Endothelial cell of umbilical vein (primary cell): Measurements from ENCODE around the gene ERFL. TPM values are rescaled to one million over a fixed set of nuclear protein-coding genes. Genes with fewer than 3 reads are reported as not detected.

Experiments used
- BruUV-seq: library from RNA; stranded (reverse); fragments of 400-500 nt; replicated peaks from 2 replicates; lab custom pipeline; 2021; lab: Mats Ljungman, UMichigan
- CTCF ChIA-PET: fragments of 300-600, 350-600 bp; sonication (Branson Sonifier 250); formaldehyde crosslinking; loops from one replicate; lab custom pipeline; 2021; ENCODE audit warnings: antibody characterized with exemption, inconsistent platforms; lab: Charles Lee
- POLR2A ChIA-PET: fragments of 300-600, 350-600 bp; sonication (Branson Sonifier 250); formaldehyde crosslinking; loops from one replicate; lab custom pipeline; 2021; ENCODE audit warnings: antibody characterized with exemption, inconsistent platforms; lab: Charles Lee
- DNase-seq: peaks from one replicate; pipeline ENCODE4 v3.0.0-alpha.2; 2011; ENCODE audit warnings: low read depth, low spot score
- FAIRE-seq: peaks from 2 replicates; lab custom pipeline; 2011; peaks lifted over from hg19 to GRCh38; lab: Jason Lieb, UNC
- H2AFZ ChIP-seq: 2 replicates; pipeline ENCODE4 v1.6.0; 2012; ENCODE audit warnings: low read depth, low read length, control low read depth, inconsistent platforms
- H3K27ac ChIP-seq: 2 replicates; pipeline ENCODE4 v1.5.1; 2011; ENCODE audit warnings: low read depth, mild to moderate bottlenecking, control low read depth, low read length, moderate library complexity; ENCODE audit not compliant: insufficient read depth
- H3K27me3 ChIP-seq, 2 experiments: 2 replicates each; pipeline versions ENCODE4 v1.6.0 to v1.6.1; 2011; ENCODE audit warnings: low read length in 2 of 2, mixed read lengths in 1 of 2; ENCODE audit not compliant: control insufficient read depth in 2 of 2, insufficient read depth in 2 of 2
- H3K36me3 ChIP-seq, 2 experiments: 2 replicates in 1 of 2; 3 replicates in 1 of 2; pipeline ENCODE4 v1.5.1; 2011; ENCODE audit warnings: low read length in 2 of 2, mild to moderate bottlenecking in 1 of 2, moderate library complexity in 1 of 2; ENCODE audit not compliant: control insufficient read depth in 2 of 2, insufficient read depth in 2 of 2; ENCODE audit errors: extremely low read depth in 1 of 2
- H3K4me1 ChIP-seq: 3 replicates; pipeline ENCODE4 v1.5.1; 2011; ENCODE audit warnings: mild to moderate bottlenecking, low read length; ENCODE audit not compliant: control insufficient read depth, insufficient read depth; ENCODE audit errors: extremely low read depth
- H3K4me2 ChIP-seq: 2 replicates; pipeline ENCODE4 v1.6.1; 2011; ENCODE audit warnings: low read length, control low read depth, mixed read lengths; ENCODE audit not compliant: insufficient read depth
- H3K4me3 ChIP-seq, 3 experiments: fragments of 200-600 bp in 1 of 3; sonication (generic), shearing (Covaris generic) in 1 of 3; replicated peaks in 1 of 3; 2 replicates each; pipeline ENCODE4 v1.5.1; 2011 to 2016; ENCODE audit warnings: control low read depth in 3 of 3, low read length in 3 of 3, mild to moderate bottlenecking in 2 of 3, inconsistent platforms in 1 of 3, low read depth in 1 of 3, moderate library complexity in 1 of 3; ENCODE audit not compliant: insufficient read depth in 1 of 3
- H3K79me2 ChIP-seq: 2 replicates; pipeline ENCODE4 v1.6.0; 2012; ENCODE audit warnings: low read length, inconsistent platforms; ENCODE audit not compliant: control insufficient read depth, insufficient read depth
- H3K9ac ChIP-seq: replicated peaks from 2 replicates; pipeline ENCODE3; 2011; ENCODE audit warnings: low read length, control low read depth; ENCODE audit not compliant: insufficient read depth; ENCODE audit errors: extremely low read depth
- H3K9me1 ChIP-seq: replicated peaks from 3 replicates; pipeline ENCODE4 v1.6.0; 2011; ENCODE audit warnings: mild to moderate bottlenecking, low read length; ENCODE audit not compliant: control insufficient read depth, insufficient read depth; ENCODE audit errors: extremely low read depth
- H3K9me3 ChIP-seq: replicated peaks from 2 replicates; pipeline ENCODE4 v1.5.1; 2012; ENCODE audit warnings: low read length, inconsistent platforms; ENCODE audit not compliant: control insufficient read depth, insufficient read depth
- H4K20me1 ChIP-seq: replicated peaks from 2 replicates; pipeline ENCODE3; 2011; ENCODE audit warnings: mild to moderate bottlenecking, low read length; ENCODE audit not compliant: control insufficient read depth, insufficient read depth; ENCODE audit errors: extremely low read depth
- EZH2 ChIP-seq: IDR thresholded peaks from 2 replicates; pipeline ENCODE4 v1.6.1; 2012; ENCODE audit warnings: borderline replicate concordance, low read depth, mild to moderate bottlenecking, moderate library complexity, low read length, inconsistent platforms; ENCODE audit not compliant: severe bottlenecking
- FOS ChIP-seq: IDR thresholded peaks from 2 replicates; pipeline ENCODE4 v1.6.1; 2011; ENCODE audit warnings: mild to moderate bottlenecking, low read length, moderate library complexity, borderline replicate concordance; ENCODE audit not compliant: insufficient read depth
- GATA2 ChIP-seq: IDR thresholded peaks from 2 replicates; pipeline ENCODE4 v1.7.0; 2011; ENCODE audit warnings: low read depth, mild to moderate bottlenecking, moderate library complexity, mixed read lengths, low read length; ENCODE audit not compliant: insufficient read length, insufficient read depth
- JUN ChIP-seq: IDR thresholded peaks from 2 replicates; pipeline ENCODE4 v1.6.1; 2011; ENCODE audit warnings: borderline replicate concordance, low read depth; ENCODE audit not compliant: insufficient read length, insufficient read depth
- MYC ChIP-seq: IDR thresholded peaks from one replicate; pipeline ENCODE4 v1.6.1; 2011; ENCODE audit warnings: mild to moderate bottlenecking, low read depth, low read length
- POLR2A ChIP-seq: IDR thresholded peaks from 2 replicates; pipeline ENCODE4 v1.6.1; 2012; ENCODE audit warnings: low read depth, mild to moderate bottlenecking, control low read depth, low read length
- POLR2AphosphoS5 ChIP-seq: IDR thresholded peaks from 2 replicates; pipeline ENCODE4 v1.6.1; 2012; ENCODE audit warnings: low read depth, mild to moderate bottlenecking, control low read depth, low read length, moderate library complexity; ENCODE audit not compliant: insufficient read depth
- dilution Hi-C: fragments of 300-500 bp; cut with MboI; formaldehyde crosslinking; loops from one replicate; pipeline ENCODE4 v1.15.0; 2019; ENCODE audit warnings: low sequenced_read_pairs; ENCODE audit not compliant: extremely low pct_ligation_motif_present
- intact Hi-C: fragments of 100-400 bp; cut with micrococcal nuclease; formaldehyde crosslinking; loops from one replicate; pipeline ENCODE4 v1.10.0; 2022
- polyA plus RNA-seq, 4 experiments: library from polyadenylated mRNA; depleted of rRNA in 3 of 4; stranded (reverse) in 3 of 4; unstranded in 1 of 4; fragments of >200 nt; gene quantifications; 2 replicates each; pipeline versions ENCODE4 v1.2.1 to v1.2.3, GENCODE V29; 2011 to 2012; ENCODE audit warnings: missing spikeins in 1 of 4
- total RNA-seq: library from RNA; stranded (reverse); gene quantifications from 2 replicates; pipeline ENCODE4 v1.2.3, GENCODE V29; 2021
- TF ChIP-seq, protein P1 (sequence below): IDR thresholded peaks from 2 replicates; pipeline ENCODE4 v1.6.1; 2011; ENCODE audit not compliant: insufficient read depth, insufficient read length
- TF ChIP-seq, protein P2 (sequence below), 2 donors: IDR thresholded peaks; 1 replicate in 1 of 2; 2 replicates in 1 of 2; pipeline ENCODE4 v1.5.1; 2011; ENCODE audit warnings: low read length in 2 of 2, mild to moderate bottlenecking in 2 of 2, moderate library complexity in 2 of 2, control low read depth in 1 of 2, inconsistent platforms in 1 of 2, low read depth in 1 of 2; ENCODE audit not compliant: insufficient read depth in 1 of 2; ENCODE audit errors: extremely low read depth in 1 of 2

Gene ERFL
- total and polyA plus RNA-seq, 2 donors (not counting 3 experiments of a cell fraction or from before 2014, with no cell fraction given), result not detected

DNA sequence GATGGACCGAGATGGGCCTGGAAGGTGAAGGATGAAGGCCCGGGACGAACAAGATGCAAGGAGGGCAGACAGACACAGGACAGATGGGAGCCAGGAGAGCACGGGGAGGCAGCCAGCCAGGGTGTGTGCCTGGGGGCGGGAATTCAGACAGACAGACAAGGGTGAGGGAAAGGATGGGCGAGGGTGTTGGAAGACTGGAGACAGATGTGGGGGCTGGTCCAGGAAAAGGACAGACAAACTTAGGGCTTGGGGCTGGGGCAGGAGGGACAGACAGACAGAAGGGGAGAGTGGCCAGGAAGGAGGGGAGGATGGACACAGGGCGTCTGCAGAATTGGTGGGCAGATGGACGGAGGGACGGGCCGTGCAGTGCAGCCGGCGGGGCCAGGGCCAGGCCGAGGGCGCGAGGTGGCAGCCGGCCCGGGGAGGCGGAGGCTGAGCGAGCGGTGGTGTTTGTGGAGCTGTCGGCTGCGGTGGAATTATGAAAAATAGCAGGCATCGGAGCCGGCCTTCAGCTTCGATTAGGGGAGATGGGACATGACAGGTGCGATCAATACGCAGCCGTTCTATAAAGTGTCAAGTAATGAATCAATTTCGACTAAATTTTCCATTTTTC is 4.6 kb upstream of the ERFL start:
- Histone ChIP-seq H3K27me3 (peaks cover 72% of the 10 kb centered on the region in 2 experiments), H3K79me2 (no peaks in the 10 kb centered on the region), H3K9me1 (no peaks in the 10 kb centered on the region), H3K27ac (no peak overlapping the region), H4K20me1 (no peaks in the 10 kb centered on the region), H3K36me3 (no peaks in the 10 kb centered on the region), H3K4me3 (no peak overlapping the region), H3K4me1 (no peaks in the 10 kb centered on the region), H3K4me2 (no peak overlapping the region), H3K9ac (no peak overlapping the region), H2AFZ (no peak overlapping the region), H3K9me3 (no peaks in the 10 kb centered on the region)
- ChIA-PET CTCF (interaction anchor here (0.9 to 3.3 kb wide), 2 partner anchors 11 to 60 kb away, joined by 3 to 20 read pairs; no protein-coding TSS in a partner anchor), POLR2A (no interaction called here)
- DNase-seq (no peak), FAIRE-seq (no peak)
- peak; percentile 82 for TF ChIP-seq EZH2
- TF ChIP-seq MYC, result no peak
- dilution Hi-C loops (no loop called here), intact Hi-C loops (no loop called here)
- BruUV-seq, result no TSS peak

DNA sequence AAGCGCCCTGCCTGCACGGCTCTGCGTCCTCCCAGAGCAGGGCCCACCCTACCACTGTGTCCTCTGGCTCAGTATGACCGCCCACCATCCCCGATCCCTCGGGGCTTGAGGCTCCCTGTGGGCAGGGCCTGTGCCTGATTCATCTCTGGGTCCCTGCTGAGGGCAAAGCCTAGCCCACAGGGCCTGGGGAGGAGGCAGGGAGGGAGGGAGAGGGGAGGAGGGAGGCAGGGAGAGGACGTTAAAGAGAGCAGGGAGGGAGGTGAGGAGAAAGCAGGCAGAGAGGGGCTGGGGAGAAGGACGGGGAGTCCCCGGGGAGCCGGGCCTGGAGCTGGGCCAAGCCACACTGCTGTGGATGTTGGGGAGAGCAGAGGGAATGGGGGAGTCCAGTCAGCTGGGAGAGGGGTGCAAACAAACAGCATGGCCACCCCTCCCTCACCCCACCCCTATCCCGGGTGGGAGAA is 4.0 kb upstream of the ERFL start:
- Histone ChIP-seq H3K36me3 (no peaks in the 10 kb centered on the region), H3K79me2 (no peaks in the 10 kb centered on the region), H3K4me1 (no peaks in the 10 kb centered on the region), H3K27me3 (peaks cover 71 to 72% of the 10 kb centered on the region in 2 experiments), H3K9ac (no peak overlapping the region), H2AFZ (no peak overlapping the region), H3K4me3 (no peak overlapping the region), H3K4me2 (no peak overlapping the region), H4K20me1 (no peaks in the 10 kb centered on the region), H3K9me1 (no peaks in the 10 kb centered on the region), H3K9me3 (no peaks in the 10 kb centered on the region), H3K27ac (no peak overlapping the region)
- ChIA-PET POLR2A (no interaction called here), CTCF (interaction anchor here (3.3 kb wide), 1 partner anchor 59 kb away, joined by 20 read pairs; no protein-coding TSS in a partner anchor)
- no peak for FAIRE-seq
- dilution Hi-C loops (no loop called here), intact Hi-C loops (no loop called here)
- no TSS peak for BruUV-seq
- TF ChIP-seq GATA2, result no peak
- TF ChIP-seq, protein P1, sequence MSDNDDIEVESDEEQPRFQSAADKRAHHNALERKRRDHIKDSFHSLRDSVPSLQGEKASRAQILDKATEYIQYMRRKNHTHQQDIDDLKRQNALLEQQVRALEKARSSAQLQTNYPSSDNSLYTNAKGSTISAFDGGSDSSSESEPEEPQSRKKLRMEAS, result no peak
- no peak for TF ChIP-seq POLR2A
- no peak for TF ChIP-seq FOS
- no peak for TF ChIP-seq JUN
- TF ChIP-seq EZH2, result no peak
- TF ChIP-seq, protein P2, sequence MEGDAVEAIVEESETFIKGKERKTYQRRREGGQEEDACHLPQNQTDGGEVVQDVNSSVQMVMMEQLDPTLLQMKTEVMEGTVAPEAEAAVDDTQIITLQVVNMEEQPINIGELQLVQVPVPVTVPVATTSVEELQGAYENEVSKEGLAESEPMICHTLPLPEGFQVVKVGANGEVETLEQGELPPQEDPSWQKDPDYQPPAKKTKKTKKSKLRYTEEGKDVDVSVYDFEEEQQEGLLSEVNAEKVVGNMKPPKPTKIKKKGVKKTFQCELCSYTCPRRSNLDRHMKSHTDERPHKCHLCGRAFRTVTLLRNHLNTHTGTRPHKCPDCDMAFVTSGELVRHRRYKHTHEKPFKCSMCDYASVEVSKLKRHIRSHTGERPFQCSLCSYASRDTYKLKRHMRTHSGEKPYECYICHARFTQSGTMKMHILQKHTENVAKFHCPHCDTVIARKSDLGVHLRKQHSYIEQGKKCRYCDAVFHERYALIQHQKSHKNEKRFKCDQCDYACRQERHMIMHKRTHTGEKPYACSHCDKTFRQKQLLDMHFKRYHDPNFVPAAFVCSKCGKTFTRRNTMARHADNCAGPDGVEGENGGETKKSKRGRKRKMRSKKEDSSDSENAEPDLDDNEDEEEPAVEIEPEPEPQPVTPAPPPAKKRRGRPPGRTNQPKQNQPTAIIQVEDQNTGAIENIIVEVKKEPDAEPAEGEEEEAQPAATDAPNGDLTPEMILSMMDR (IDR thresholded peaks at IDR 0.05; ENCODE audit: extremely low read depth in 1 of 2, insufficient read depth in 1 of 2, low read depth in 1 of 2, low read length in 2 of 2), result no peak
- TF ChIP-seq MYC, result no peak
- TF ChIP-seq POLR2AphosphoS5, result no peak
- no peak for DNase-seq
